Immature natural killer cell (primary cell): Measurements from ENCODE around the gene CCL19. TPM values are rescaled to one million over a fixed set of nuclear protein-coding genes. Genes with fewer than 3 reads are reported as not detected.
A peak's percentile ranks its signal among the peaks of the same experiment; 100 is the strongest.

Experiments used
- DNase-seq, 3 donors: peaks; one replicate each; pipeline ENCODE4 v3.0.0; 2022; ENCODE audit warnings: mixed read lengths in 1 of 3
- H3K27ac Mint-ChIP-seq, 6 donors: one replicate each; pipeline ENCODE4 v1.8.0; 2020; ENCODE audit warnings: mixed read lengths in 6 of 6, mild to moderate bottlenecking in 5 of 6, inconsistent platforms in 4 of 6, moderate library complexity in 3 of 6
- H3K27me3 Mint-ChIP-seq, 3 donors: one replicate each; pipeline ENCODE4 v1.8.0; 2020 to 2021; ENCODE audit warnings: low read depth in 3 of 3, mild to moderate bottlenecking in 3 of 3, mixed read lengths in 3 of 3, moderate library complexity in 3 of 3, inconsistent platforms in 1 of 3
- H3K36me3 Mint-ChIP-seq, 3 donors: one replicate each; pipeline ENCODE4 v1.8.0; 2020; ENCODE audit warnings: mixed read lengths in 3 of 3, inconsistent platforms in 2 of 3, mild to moderate bottlenecking in 2 of 3
- H3K4me1 Mint-ChIP-seq, 2 donors: one replicate each; pipeline ENCODE4 v1.8.0; 2020; ENCODE audit warnings: inconsistent platforms in 2 of 2, mild to moderate bottlenecking in 2 of 2, mixed read lengths in 2 of 2, moderate library complexity in 1 of 2
- H3K4me3 Mint-ChIP-seq, 5 donors: one replicate each; pipeline ENCODE4 v1.8.0; 2020; ENCODE audit warnings: mild to moderate bottlenecking in 5 of 5, mixed read lengths in 5 of 5, inconsistent platforms in 3 of 5, moderate library complexity in 3 of 5
- H3K9me3 Mint-ChIP-seq, 6 donors: one replicate each; pipeline ENCODE4 v1.8.0; 2020; ENCODE audit warnings: mild to moderate bottlenecking in 6 of 6, mixed read lengths in 6 of 6, inconsistent platforms in 4 of 6, moderate library complexity in 3 of 6
- polyA plus RNA-seq, 3 donors: library from polyadenylated mRNA; unstranded; fragments of 300-500 nt; fragmentation: Illumina TruSeq; gene quantifications; one replicate each; pipeline ENCODE4 v1.2.3, GENCODE V29; 2021

CCL19 gene
- polyA plus RNA-seq, 3 donors from 2014 or later, result not detected

GRCh38 chr9:34687276-34688030 is 3.6 kb downstream of the CCL19 start:
- no peak for DNase-seq
- no peaks in the 10 kb centered on the region for H3K27me3 Mint-ChIP-seq
- H3K27ac Mint-ChIP-seq, result no peak overlapping the region
- peaks cover 0 to 3% (median 0%) of the 10 kb centered on the region in 3 donors for H3K36me3 Mint-ChIP-seq
- peaks cover 0 to 2% of the 10 kb centered on the region in 2 donors for H3K4me1 Mint-ChIP-seq
- no peaks in the 10 kb centered on the region for H3K9me3 Mint-ChIP-seq
- H3K4me3 Mint-ChIP-seq, result no peak overlapping the region

- peaks cover 0 to 2% of the 10 kb centered on the region in 2 donors for H3K4me1 Mint-ChIP-seq
- no peaks in the 10 kb centered on the region for H3K27me3 Mint-ChIP-seq
- peaks cover 0 to 3% (median 0%) of the 10 kb centered on the region in 3 donors for H3K36me3 Mint-ChIP-seq
- no peak overlapping the region for H3K27ac Mint-ChIP-seq
- no peak for DNase-seq
- H3K9me3 Mint-ChIP-seq, result no peaks in the 10 kb centered on the region
- no peak overlapping the region for H3K4me3 Mint-ChIP-seq
Measured at GRCh38 chr9:34686732-34687131, 4.3 kb downstream of the CCL19 start.

- Mint-ChIP-seq H3K36me3 (peaks cover 0 to 3% (median 0%) of the 10 kb centered on the region in 3 donors), H3K4me1 (peaks cover 0 to 2% of the 10 kb centered on the region in 2 donors), H3K27ac (no peak overlapping the region), H3K9me3 (no peaks in the 10 kb centered on the region), H3K27me3 (peaks cover 0 to 2% (median 2%) of the 10 kb centered on the region in 3 donors), H3K4me3 (no peak overlapping the region)
- no peak for DNase-seq
Measured at GRCh38 chr9:34686231-34686630, 4.8 kb downstream of the CCL19 start.

GRCh38 chr9:34685591-34685990 is 5.5 kb downstream of the CCL19 start:
- Mint-ChIP-seq H3K27ac (no peak overlapping the region), H3K36me3 (peaks cover 0 to 3% (median 0%) of the 10 kb centered on the region in 3 donors), H3K27me3 (peaks cover 2 to 4% (median 2%) of the 10 kb centered on the region in 3 donors), H3K4me3 (no peak overlapping the region), H3K9me3 (no peaks in the 10 kb centered on the region), H3K4me1 (peaks cover 0 to 2% of the 10 kb centered on the region in 2 donors)
- no peak for DNase-seq

- no peak overlapping the region for H3K4me3 Mint-ChIP-seq
- no peak overlapping the region for H3K27ac Mint-ChIP-seq
- peaks cover 0 to 2% of the 10 kb centered on the region in 2 donors for H3K4me1 Mint-ChIP-seq
- H3K9me3 Mint-ChIP-seq, result no peaks in the 10 kb centered on the region
- peaks cover 0 to 3% (median 0%) of the 10 kb centered on the region in 3 donors for H3K36me3 Mint-ChIP-seq
- peaks cover 2 to 4% (median 2%) of the 10 kb centered on the region in 3 donors for H3K27me3 Mint-ChIP-seq
- DNase-seq, result no peak
Measured at GRCh38 chr9:34684816-34685215, 6.3 kb downstream of the CCL19 start.

- Mint-ChIP-seq H3K27me3 (peaks cover 2 to 4% (median 2%) of the 10 kb centered on the region in 3 donors), H3K9me3 (no peaks in the 10 kb centered on the region), H3K4me1 (peaks cover 0 to 2% of the 10 kb centered on the region in 2 donors), H3K27ac (no peak overlapping the region), H3K36me3 (peaks cover 0 to 3% (median 0%) of the 10 kb centered on the region in 3 donors), H3K4me3 (no peak overlapping the region)
- no peak for DNase-seq
Measured at GRCh38 chr9:34684145-34684544, 6.9 kb downstream of the CCL19 start.

- Mint-ChIP-seq H3K36me3 (no peaks in the 10 kb centered on the region), H3K27ac (no peak overlapping the region), H3K4me1 (no peaks in the 10 kb centered on the region), H3K4me3 (no peak overlapping the region), H3K27me3 (peaks cover 0 to 2% (median 1%) of the 10 kb centered on the region in 3 donors), H3K9me3 (no peaks in the 10 kb centered on the region)
- no peak for DNase-seq
Measured at GRCh38 chr9:34675869-34676268, 15.2 kb downstream of the CCL19 start.

- Mint-ChIP-seq H3K4me1 (no peaks in the 10 kb centered on the region), H3K27me3 (peaks cover 0 to 1% (median 0%) of the 10 kb centered on the region in 3 donors), H3K36me3 (no peaks in the 10 kb centered on the region), H3K9me3 (no peaks in the 10 kb centered on the region), H3K27ac (no peak overlapping the region), H3K4me3 (no peak overlapping the region)
- DNase-seq, result peak; percentile 17 to 28 (median 23)
Measured at GRCh38 chr9:34675048-34675714, 15.9 kb downstream of the CCL19 start.

- Mint-ChIP-seq H3K9me3 (peaks cover 0 to 2% (median 0%) of the 10 kb centered on the region in 6 donors), H3K27ac (no peak overlapping the region), H3K4me1 (no peaks in the 10 kb centered on the region), H3K27me3 (peaks cover 0 to 1% (median 0%) of the 10 kb centered on the region in 3 donors), H3K4me3 (no peak overlapping the region), H3K36me3 (no peaks in the 10 kb centered on the region)
- no peak for DNase-seq
Measured at GRCh38 chr9:34674440-34674839, 16.6 kb downstream of the CCL19 start.

GRCh38 chr9:34671307-34671706 is 19.8 kb downstream of the CCL19 start:
- H3K36me3 Mint-ChIP-seq, result no peaks in the 10 kb centered on the region
- H3K27me3 Mint-ChIP-seq, result peaks cover 0 to 1% (median 0%) of the 10 kb centered on the region in 3 donors
- peaks cover 0 to 2% (median 0%) of the 10 kb centered on the region in 6 donors for H3K9me3 Mint-ChIP-seq
- H3K4me1 Mint-ChIP-seq, result no peaks in the 10 kb centered on the region
- DNase-seq, result no peak
- H3K4me3 Mint-ChIP-seq, result no peak overlapping the region
- H3K27ac Mint-ChIP-seq, result no peak overlapping the region

- Mint-ChIP-seq H3K36me3 (no peaks in the 10 kb centered on the region), H3K9me3 (peaks cover 0 to 2% (median 0%) of the 10 kb centered on the region in 6 donors), H3K27me3 (peaks cover 1 to 9% (median 7%) of the 10 kb centered on the region in 3 donors), H3K4me3 (no peak overlapping the region), H3K4me1 (peaks cover 4 to 7% of the 10 kb centered on the region in 2 donors), H3K27ac (peak overlapping the region in 2 of 6 donors; percentile 46 to 61)
- no peak for DNase-seq
Measured at GRCh38 chr9:34669809-34670562, 21.1 kb downstream of the CCL19 start.

GRCh38 chr9:34665381-34666250 is 25.5 kb downstream of the CCL19 start:
- peaks cover 3 to 11% (median 7%) of the 10 kb centered on the region in 3 donors for H3K27me3 Mint-ChIP-seq
- peak overlapping the region; percentile 87 to 96 (median 94) for H3K27ac Mint-ChIP-seq
- H3K4me1 Mint-ChIP-seq, result peaks cover 13 to 18% of the 10 kb centered on the region in 2 donors
- H3K4me3 Mint-ChIP-seq, result peak overlapping the region; percentile 82 to 91 (median 88)
- peaks cover 0 to 2% (median 0%) of the 10 kb centered on the region in 6 donors for H3K9me3 Mint-ChIP-seq
- peak; percentile 85 to 87 (median 85) for DNase-seq
- H3K36me3 Mint-ChIP-seq, result peaks cover 0 to 7% (median under 1%) of the 10 kb centered on the region in 3 donors

- Mint-ChIP-seq H3K4me3 (peak overlapping the region; percentile 82 to 91 (median 88)), H3K36me3 (peaks cover 0 to 11% (median 3%) of the 10 kb centered on the region in 3 donors), H3K27me3 (peaks cover 3 to 13% (median 7%) of the 10 kb centered on the region in 3 donors), H3K9me3 (peaks cover 0 to 2% (median 0%) of the 10 kb centered on the region in 6 donors), H3K4me1 (peaks cover 13 to 18% of the 10 kb centered on the region in 2 donors), H3K27ac (peak overlapping the region; percentile 91 to 94 (median 93))
- no peak for DNase-seq
Measured at GRCh38 chr9:34665067-34665380, 26.1 kb downstream of the CCL19 start.
